HEK293 (cell line): Measurements from ENCODE around the gene TGDS.

ENCODE experiments used
- CTCF ChIA-PET: fragments of 350-600 bp; formaldehyde crosslinking; extraction: SDS; loops from one replicate; lab custom pipeline; 2021; ENCODE audit warnings: antibody characterized with exemption; lab: Yijun Ruan, JAX
- POLR2A ChIA-PET: fragments of 300-600 bp; formaldehyde crosslinking; extraction: SDS; loops from one replicate; lab custom pipeline; 2020; ENCODE audit warnings: antibody characterized with exemption, inconsistent platforms; lab: Yijun Ruan, JAX
- H3K27ac ChIP-seq: fragments of 200-500 bp; sonication (Bioruptor generic); 2 replicates; pipeline ENCODE4 v1.5.1; 2014; ENCODE audit warnings: low read depth, low read length, control low read depth, inconsistent platforms; ENCODE audit errors: extremely low read depth
- H3K36me3 ChIP-seq, 2 experiments: fragments of 200-500 bp in 1 of 2; sonication (Bioruptor generic) in 1 of 2; 1 replicate in 1 of 2; 2 replicates in 1 of 2; pipeline ENCODE4 v1.5.1; 2014 to 2017; ENCODE audit warnings: inconsistent platforms in 2 of 2, low read length in 2 of 2; ENCODE audit not compliant: control insufficient read depth in 2 of 2, insufficient read depth in 1 of 2
- H3K4me1 ChIP-seq: fragments of 200-500 bp; sonication (Bioruptor generic); 2 replicates; pipeline ENCODE4 v1.5.1; 2014; ENCODE audit warnings: mild to moderate bottlenecking, low read length, inconsistent platforms; ENCODE audit not compliant: control insufficient read depth, insufficient read depth
- H3K4me3 ChIP-seq: 2 replicates; pipeline ENCODE4 v1.5.1; 2011; ENCODE audit warnings: low read depth, mild to moderate bottlenecking, control low read depth, low read length, moderate library complexity
- H3K9me3 ChIP-seq: fragments of 200-500 bp; sonication (Bioruptor generic); 2 replicates; pipeline ENCODE4 v1.5.1; 2014; ENCODE audit warnings: low read depth, low read length, inconsistent platforms; ENCODE audit not compliant: control insufficient read depth, insufficient read depth
- GLIS1 ChIP-seq: fragments of 450-650 bp; formaldehyde crosslinking; IDR thresholded peaks from 2 replicates; pipeline ENCODE4 v1.5.1; 2016; ENCODE audit warnings: missing biosample characterization, missing genetic modification characterization
- KLF16 ChIP-seq: fragments of 450-650 bp; formaldehyde crosslinking; IDR thresholded peaks from 2 replicates; pipeline ENCODE4 v1.5.1; 2017; ENCODE audit warnings: missing biosample characterization, missing genetic modification characterization
- KLF8 ChIP-seq: fragments of 450-650 bp; formaldehyde crosslinking; IDR thresholded peaks from 2 replicates; pipeline ENCODE4 v1.5.1; 2016; ENCODE audit warnings: missing biosample characterization, missing genetic modification characterization
- SP2 ChIP-seq: fragments of 450-650 bp; formaldehyde crosslinking; IDR thresholded peaks from 2 replicates; pipeline ENCODE4 v1.5.1; 2016; ENCODE audit warnings: missing biosample characterization, missing genetic modification characterization
- ZBTB20 ChIP-seq: fragments of 450-650 bp; formaldehyde crosslinking; IDR thresholded peaks from 2 replicates; pipeline ENCODE4 v1.5.1; 2016; ENCODE audit warnings: missing biosample characterization, missing genetic modification characterization
- ZBTB8A ChIP-seq: fragments of 450-650 bp; formaldehyde crosslinking; IDR thresholded peaks from 2 replicates; pipeline ENCODE4 v1.5.1; 2016; ENCODE audit warnings: missing biosample characterization, missing genetic modification characterization
- ZNF184 ChIP-seq: fragments of 450-650 bp; IDR thresholded peaks from 2 replicates; pipeline ENCODE4 v1.5.1; 2018; ENCODE audit warnings: missing biosample characterization, mild to moderate bottlenecking, missing genetic modification characterization
- ZNF239 ChIP-seq: fragments of 450-650 bp; formaldehyde crosslinking; IDR thresholded peaks from 2 replicates; pipeline ENCODE4 v1.5.1; 2016; ENCODE audit warnings: missing biosample characterization, missing genetic modification characterization
- ZNF398 ChIP-seq: fragments of 450-650 bp; formaldehyde crosslinking; IDR thresholded peaks from 2 replicates; pipeline ENCODE4 v1.5.1; 2017; ENCODE audit warnings: missing biosample characterization, missing genetic modification characterization
- ZNF423 ChIP-seq: fragments of 450-650 bp; formaldehyde crosslinking; IDR thresholded peaks from 2 replicates; pipeline ENCODE4 v1.5.1; 2016; ENCODE audit warnings: missing biosample characterization, missing genetic modification characterization
- ZNF530 ChIP-seq: fragments of 450-650 bp; formaldehyde crosslinking; IDR thresholded peaks from 2 replicates; pipeline ENCODE4 v1.5.1; 2016; ENCODE audit warnings: low read depth, missing biosample characterization, missing genetic modification characterization
- ZNF561 ChIP-seq: fragments of 450-650 bp; IDR thresholded peaks from 2 replicates; pipeline ENCODE4 v1.5.1; 2018; ENCODE audit warnings: missing biosample characterization, missing genetic modification characterization, borderline replicate concordance
- ZNF639 ChIP-seq: fragments of 450-650 bp; formaldehyde crosslinking; IDR thresholded peaks from 2 replicates; pipeline ENCODE4 v1.5.1; 2016; ENCODE audit warnings: missing biosample characterization, missing genetic modification characterization
- ZNF677 ChIP-seq: fragments of 450-650 bp; IDR thresholded peaks from 2 replicates; pipeline ENCODE4 v1.5.0; 2018; ENCODE audit warnings: missing biosample characterization, mild to moderate bottlenecking, missing genetic modification characterization, moderate library complexity
- ZSCAN5A ChIP-seq: fragments of 450-650 bp; formaldehyde crosslinking; IDR thresholded peaks from 2 replicates; pipeline ENCODE4 v1.5.1; 2016; ENCODE audit warnings: missing biosample characterization, missing genetic modification characterization
- TF ChIP-seq, protein P1 (sequence below): fragments of 450-650 bp; formaldehyde crosslinking; IDR thresholded peaks from 2 replicates; pipeline ENCODE4 v1.5.1; 2017; ENCODE audit warnings: missing biosample characterization, missing genetic modification characterization
- TF ChIP-seq, protein P2 (sequence below): fragments of 450-650 bp; formaldehyde crosslinking; IDR thresholded peaks from 2 replicates; pipeline ENCODE4 v1.5.1; 2016; ENCODE audit warnings: missing biosample characterization, missing genetic modification characterization
- TF ChIP-seq, protein P3 (sequence below): fragments of 450-650 bp; formaldehyde crosslinking; IDR thresholded peaks from 2 replicates; pipeline ENCODE4 v1.5.1; 2016; ENCODE audit warnings: missing biosample characterization, missing genetic modification characterization, borderline replicate concordance
- TF ChIP-seq, protein P4 (sequence below): fragments of 450-650 bp; formaldehyde crosslinking; conservative IDR thresholded peaks from 2 replicates; pipeline ENCODE4 v1.5.1; 2016; ENCODE audit warnings: low read depth, missing biosample characterization, missing genetic modification characterization

TGDS gene

DNA sequence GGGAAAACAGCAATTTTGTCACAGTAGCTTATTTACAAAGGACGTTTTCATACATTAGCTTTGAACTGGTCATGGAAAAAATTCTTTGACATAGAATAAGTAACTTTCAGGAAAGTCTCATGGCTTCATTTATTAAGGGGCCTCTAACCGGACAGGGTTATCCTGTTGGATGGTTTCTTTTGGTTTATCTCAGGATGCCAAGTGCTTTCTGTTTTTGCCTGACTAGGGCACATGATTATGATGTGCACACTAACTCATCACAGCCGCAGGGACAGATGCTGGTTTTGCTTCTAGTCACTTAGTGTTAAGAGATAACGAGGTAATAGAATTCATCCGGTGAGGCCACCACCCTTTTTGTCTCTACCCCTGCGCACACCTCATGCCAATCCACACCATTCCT, 53.0 kb downstream of the TGDS start:
- Histone ChIP-seq H3K4me3 (no peak overlapping the region), H3K4me1 (no peaks in the 10 kb centered on the region), H3K9me3 (no peaks in the 10 kb centered on the region), H3K27ac (no peak overlapping the region), H3K36me3 (no peaks in the 10 kb centered on the region)
- CTCF ChIA-PET, result no interaction called here
- POLR2A ChIA-PET, result no interaction called here
- TF ChIP-seq KLF16 (tag by site-specific recombination) (no peak), ZBTB20 (no peak), ZNF398 (tag by site-specific recombination) (no peak), ZNF530 (no peak), ZNF677 (no peak), GLIS1 (tag by site-specific recombination) (no peak), ZBTB8A (no peak), ZSCAN5A (tag by site-specific recombination) (no peak), SP2 (tag by site-specific recombination) (no peak), ZNF561 (no peak), ZNF423 (tag by site-specific recombination) (no peak), ZNF184 (tag by site-specific recombination) (no peak), KLF8 (tag by site-specific recombination) (no peak), ZNF639 (no peak), ZNF239 (no peak)
- TF ChIP-seq, protein P1, sequence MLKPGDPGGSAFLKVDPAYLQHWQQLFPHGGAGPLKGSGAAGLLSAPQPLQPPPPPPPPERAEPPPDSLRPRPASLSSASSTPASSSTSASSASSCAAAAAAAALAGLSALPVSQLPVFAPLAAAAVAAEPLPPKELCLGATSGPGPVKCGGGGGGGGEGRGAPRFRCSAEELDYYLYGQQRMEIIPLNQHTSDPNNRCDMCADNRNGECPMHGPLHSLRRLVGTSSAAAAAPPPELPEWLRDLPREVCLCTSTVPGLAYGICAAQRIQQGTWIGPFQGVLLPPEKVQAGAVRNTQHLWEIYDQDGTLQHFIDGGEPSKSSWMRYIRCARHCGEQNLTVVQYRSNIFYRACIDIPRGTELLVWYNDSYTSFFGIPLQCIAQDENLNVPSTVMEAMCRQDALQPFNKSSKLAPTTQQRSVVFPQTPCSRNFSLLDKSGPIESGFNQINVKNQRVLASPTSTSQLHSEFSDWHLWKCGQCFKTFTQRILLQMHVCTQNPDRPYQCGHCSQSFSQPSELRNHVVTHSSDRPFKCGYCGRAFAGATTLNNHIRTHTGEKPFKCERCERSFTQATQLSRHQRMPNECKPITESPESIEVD (tag by site-specific recombination), result no peak
- TF ChIP-seq, protein P2, sequence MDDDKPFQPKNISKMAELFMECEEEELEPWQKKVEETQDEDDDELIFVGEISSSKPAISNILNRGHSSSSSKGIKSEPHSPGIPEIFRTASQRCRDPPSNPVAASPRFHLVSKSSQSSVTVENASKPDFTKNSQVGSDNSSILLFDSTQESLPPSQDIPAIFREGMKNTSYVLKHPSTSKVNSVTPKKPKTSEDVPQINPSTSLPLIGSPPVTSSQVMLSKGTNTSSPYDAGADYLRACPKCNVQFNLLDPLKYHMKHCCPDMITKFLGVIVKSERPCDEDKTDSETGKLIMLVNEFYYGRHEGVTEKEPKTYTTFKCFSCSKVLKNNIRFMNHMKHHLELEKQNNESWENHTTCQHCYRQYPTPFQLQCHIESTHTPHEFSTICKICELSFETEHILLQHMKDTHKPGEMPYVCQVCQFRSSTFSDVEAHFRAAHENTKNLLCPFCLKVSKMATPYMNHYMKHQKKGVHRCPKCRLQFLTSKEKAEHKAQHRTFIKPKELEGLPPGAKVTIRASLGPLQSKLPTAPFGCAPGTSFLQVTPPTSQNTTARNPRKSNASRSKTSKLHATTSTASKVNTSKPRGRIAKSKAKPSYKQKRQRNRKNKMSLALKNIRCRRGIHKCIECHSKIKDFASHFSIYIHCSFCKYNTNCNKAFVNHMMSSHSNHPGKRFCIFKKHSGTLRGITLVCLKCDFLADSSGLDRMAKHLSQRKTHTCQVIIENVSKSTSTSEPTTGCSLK (tag by site-specific recombination), result no peak
- TF ChIP-seq, protein P3, sequence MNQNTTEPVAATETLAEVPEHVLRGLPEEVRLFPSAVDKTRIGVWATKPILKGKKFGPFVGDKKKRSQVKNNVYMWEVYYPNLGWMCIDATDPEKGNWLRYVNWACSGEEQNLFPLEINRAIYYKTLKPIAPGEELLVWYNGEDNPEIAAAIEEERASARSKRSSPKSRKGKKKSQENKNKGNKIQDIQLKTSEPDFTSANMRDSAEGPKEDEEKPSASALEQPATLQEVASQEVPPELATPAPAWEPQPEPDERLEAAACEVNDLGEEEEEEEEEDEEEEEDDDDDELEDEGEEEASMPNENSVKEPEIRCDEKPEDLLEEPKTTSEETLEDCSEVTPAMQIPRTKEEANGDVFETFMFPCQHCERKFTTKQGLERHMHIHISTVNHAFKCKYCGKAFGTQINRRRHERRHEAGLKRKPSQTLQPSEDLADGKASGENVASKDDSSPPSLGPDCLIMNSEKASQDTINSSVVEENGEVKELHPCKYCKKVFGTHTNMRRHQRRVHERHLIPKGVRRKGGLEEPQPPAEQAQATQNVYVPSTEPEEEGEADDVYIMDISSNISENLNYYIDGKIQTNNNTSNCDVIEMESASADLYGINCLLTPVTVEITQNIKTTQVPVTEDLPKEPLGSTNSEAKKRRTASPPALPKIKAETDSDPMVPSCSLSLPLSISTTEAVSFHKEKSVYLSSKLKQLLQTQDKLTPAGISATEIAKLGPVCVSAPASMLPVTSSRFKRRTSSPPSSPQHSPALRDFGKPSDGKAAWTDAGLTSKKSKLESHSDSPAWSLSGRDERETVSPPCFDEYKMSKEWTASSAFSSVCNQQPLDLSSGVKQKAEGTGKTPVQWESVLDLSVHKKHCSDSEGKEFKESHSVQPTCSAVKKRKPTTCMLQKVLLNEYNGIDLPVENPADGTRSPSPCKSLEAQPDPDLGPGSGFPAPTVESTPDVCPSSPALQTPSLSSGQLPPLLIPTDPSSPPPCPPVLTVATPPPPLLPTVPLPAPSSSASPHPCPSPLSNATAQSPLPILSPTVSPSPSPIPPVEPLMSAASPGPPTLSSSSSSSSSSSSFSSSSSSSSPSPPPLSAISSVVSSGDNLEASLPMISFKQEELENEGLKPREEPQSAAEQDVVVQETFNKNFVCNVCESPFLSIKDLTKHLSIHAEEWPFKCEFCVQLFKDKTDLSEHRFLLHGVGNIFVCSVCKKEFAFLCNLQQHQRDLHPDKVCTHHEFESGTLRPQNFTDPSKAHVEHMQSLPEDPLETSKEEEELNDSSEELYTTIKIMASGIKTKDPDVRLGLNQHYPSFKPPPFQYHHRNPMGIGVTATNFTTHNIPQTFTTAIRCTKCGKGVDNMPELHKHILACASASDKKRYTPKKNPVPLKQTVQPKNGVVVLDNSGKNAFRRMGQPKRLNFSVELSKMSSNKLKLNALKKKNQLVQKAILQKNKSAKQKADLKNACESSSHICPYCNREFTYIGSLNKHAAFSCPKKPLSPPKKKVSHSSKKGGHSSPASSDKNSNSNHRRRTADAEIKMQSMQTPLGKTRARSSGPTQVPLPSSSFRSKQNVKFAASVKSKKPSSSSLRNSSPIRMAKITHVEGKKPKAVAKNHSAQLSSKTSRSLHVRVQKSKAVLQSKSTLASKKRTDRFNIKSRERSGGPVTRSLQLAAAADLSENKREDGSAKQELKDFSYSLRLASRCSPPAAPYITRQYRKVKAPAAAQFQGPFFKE (tag by site-specific recombination), result no peak
- TF ChIP-seq, protein P4, sequence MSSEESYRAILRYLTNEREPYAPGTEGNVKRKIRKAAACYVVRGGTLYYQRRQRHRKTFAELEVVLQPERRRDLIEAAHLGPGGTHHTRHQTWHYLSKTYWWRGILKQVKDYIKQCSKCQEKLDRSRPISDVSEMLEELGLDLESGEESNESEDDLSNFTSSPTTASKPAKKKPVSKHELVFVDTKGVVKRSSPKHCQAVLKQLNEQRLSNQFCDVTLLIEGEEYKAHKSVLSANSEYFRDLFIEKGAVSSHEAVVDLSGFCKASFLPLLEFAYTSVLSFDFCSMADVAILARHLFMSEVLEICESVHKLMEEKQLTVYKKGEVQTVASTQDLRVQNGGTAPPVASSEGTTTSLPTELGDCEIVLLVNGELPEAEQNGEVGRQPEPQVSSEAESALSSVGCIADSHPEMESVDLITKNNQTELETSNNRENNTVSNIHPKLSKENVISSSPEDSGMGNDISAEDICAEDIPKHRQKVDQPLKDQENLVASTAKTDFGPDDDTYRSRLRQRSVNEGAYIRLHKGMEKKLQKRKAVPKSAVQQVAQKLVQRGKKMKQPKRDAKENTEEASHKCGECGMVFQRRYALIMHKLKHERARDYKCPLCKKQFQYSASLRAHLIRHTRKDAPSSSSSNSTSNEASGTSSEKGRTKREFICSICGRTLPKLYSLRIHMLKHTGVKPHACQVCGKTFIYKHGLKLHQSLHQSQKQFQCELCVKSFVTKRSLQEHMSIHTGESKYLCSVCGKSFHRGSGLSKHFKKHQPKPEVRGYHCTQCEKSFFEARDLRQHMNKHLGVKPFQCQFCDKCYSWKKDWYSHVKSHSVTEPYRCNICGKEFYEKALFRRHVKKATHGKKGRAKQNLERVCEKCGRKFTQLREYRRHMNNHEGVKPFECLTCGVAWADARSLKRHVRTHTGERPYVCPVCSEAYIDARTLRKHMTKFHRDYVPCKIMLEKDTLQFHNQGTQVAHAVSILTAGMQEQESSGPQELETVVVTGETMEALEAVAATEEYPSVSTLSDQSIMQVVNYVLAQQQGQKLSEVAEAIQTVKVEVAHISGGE (tag by site-specific recombination), result no peak
